Measurements from ENCODE around the gene KCNJ10.

DNA sequence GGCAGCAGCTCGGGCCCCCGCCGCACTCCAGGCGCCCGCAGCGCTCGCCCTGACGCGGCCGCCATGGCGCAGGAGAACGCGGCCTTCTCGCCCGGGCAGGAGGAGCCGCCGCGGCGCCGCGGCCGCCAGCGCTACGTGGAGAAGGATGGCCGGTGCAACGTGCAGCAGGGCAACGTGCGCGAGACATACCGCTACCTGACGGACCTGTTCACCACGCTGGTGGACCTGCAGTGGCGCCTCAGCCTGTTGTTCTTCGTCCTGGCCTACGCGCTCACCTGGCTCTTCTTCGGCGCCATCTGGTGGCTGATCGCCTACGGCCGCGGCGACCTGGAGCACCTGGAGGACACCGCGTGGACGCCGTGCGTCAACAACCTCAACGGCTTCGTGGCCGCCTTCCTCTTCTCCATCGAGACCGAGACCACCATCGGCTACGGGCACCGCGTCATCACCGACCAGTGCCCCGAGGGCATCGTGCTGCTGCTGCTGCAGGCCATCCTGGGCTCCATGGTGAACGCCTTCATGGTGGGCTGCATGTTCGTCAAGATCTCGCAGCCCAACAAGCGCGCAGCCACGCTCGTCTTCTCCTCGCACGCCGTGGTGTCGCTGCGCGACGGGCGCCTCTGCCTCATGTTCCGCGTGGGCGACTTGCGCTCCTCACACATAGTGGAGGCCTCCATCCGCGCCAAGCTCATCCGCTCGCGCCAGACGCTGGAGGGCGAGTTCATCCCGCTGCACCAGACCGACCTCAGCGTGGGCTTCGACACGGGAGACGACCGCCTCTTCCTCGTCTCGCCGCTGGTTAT lies 14.2 kb upstream of the KCNJ10 start:
- no peak for TF ChIP-seq POLR2A (IDR thresholded peaks at IDR 0.05)
- TF ChIP-seq POLR2AphosphoS5 (IDR thresholded peaks at IDR 0.05): no peak

Measured in suprapubic skin (tissue), 4 donors.